CD14-positive monocyte (primary cell): ENCODE results near the gene WIZ. TPM values are rescaled to one million over a fixed set of nuclear protein-coding genes. Genes with fewer than 3 reads are reported as not detected.

Experiments used
- DNase-seq, 3 donors: peaks; one replicate each; pipeline ENCODE4 v3.0.0-alpha.2; 2011 to 2022
- H2AFZ ChIP-seq: 2 replicates; pipeline ENCODE4 v1.6.0; 2012; ENCODE audit warnings: mild to moderate bottlenecking, low read depth, low read length, inconsistent platforms; ENCODE audit not compliant: insufficient read depth, poor library complexity, severe bottlenecking
- H3K27ac ChIP-seq, 2 donors: 1 replicate in 1 of 2; 2 replicates in 1 of 2; pipeline ENCODE4 v1.5.1; 2012 to 2013; ENCODE audit warnings: low read length in 2 of 2, control low read depth in 1 of 2, inconsistent platforms in 1 of 2, low read depth in 1 of 2, mild to moderate bottlenecking in 1 of 2
- H3K27me3 ChIP-seq, 2 donors: one replicate each; pipeline versions ENCODE4 v1.6.0 to v1.6.1; 2011 to 2013; ENCODE audit warnings: low read length in 2 of 2; ENCODE audit not compliant: control insufficient read depth in 2 of 2, insufficient read depth in 2 of 2
- H3K36me3 ChIP-seq, 2 donors: replicated peaks in 1 of 2; 1 replicate in 1 of 2; 2 replicates in 1 of 2; pipeline versions ENCODE4 v1.5.1 to v1.6.1; 2012 to 2013; ENCODE audit warnings: low read length in 2 of 2, control low read depth in 1 of 2, inconsistent platforms in 1 of 2, mild to moderate bottlenecking in 1 of 2; ENCODE audit not compliant: insufficient read depth in 2 of 2, control insufficient read depth in 1 of 2
- H3K4me1 ChIP-seq, 2 donors: 1 replicate in 1 of 2; 2 replicates in 1 of 2; pipeline versions ENCODE4 v1.5.1 to v1.6.1; 2012 to 2013; ENCODE audit warnings: low read length in 2 of 2, control low read depth in 1 of 2, inconsistent platforms in 1 of 2, mild to moderate bottlenecking in 1 of 2, moderate library complexity in 1 of 2; ENCODE audit not compliant: insufficient read depth in 2 of 2, control insufficient read depth in 1 of 2
- H3K4me2 ChIP-seq: replicated peaks from 2 replicates; pipeline ENCODE3; 2012; ENCODE audit warnings: low read length, moderate library complexity, mild to moderate bottlenecking; ENCODE audit not compliant: poor library complexity, severe bottlenecking; ENCODE audit errors: extremely low read depth
- H3K4me3 ChIP-seq, 3 experiments: fragments of 200-600 bp in 1 of 3; sonication (generic) in 1 of 3; replicated peaks in 1 of 3; 1 replicate in 2 of 3; 2 replicates in 1 of 3; pipeline ENCODE4 v1.5.1; 2011 to 2013; ENCODE audit warnings: low read length in 3 of 3, mild to moderate bottlenecking in 3 of 3, control low read depth in 2 of 3, low read depth in 2 of 3, inconsistent platforms in 1 of 3, moderate library complexity in 1 of 3
- H3K79me2 ChIP-seq: 2 replicates; pipeline ENCODE4 v1.6.0; 2012; ENCODE audit warnings: mild to moderate bottlenecking, control low read depth, inconsistent platforms, low read length, moderate library complexity; ENCODE audit not compliant: insufficient read depth
- H3K9ac ChIP-seq: 2 replicates; pipeline ENCODE4 v1.6.0; 2017; ENCODE audit warnings: low read length, mild to moderate bottlenecking; ENCODE audit not compliant: insufficient read depth, poor library complexity, severe bottlenecking
- H3K9me3 ChIP-seq, 2 donors: replicated peaks in 1 of 2; 1 replicate in 1 of 2; 2 replicates in 1 of 2; pipeline versions ENCODE4 v1.5.1 to v1.6.1; 2012 to 2013; ENCODE audit warnings: low read length in 2 of 2, control low read depth in 1 of 2; ENCODE audit not compliant: control insufficient read depth in 1 of 2, insufficient read depth in 1 of 2
- H4K20me1 ChIP-seq: 2 replicates; pipeline ENCODE4 v1.6.0; 2012; ENCODE audit warnings: mild to moderate bottlenecking, low read length, control low read depth, moderate library complexity; ENCODE audit not compliant: insufficient read depth
- H3K27ac Mint-ChIP-seq, 7 donors: one replicate each; pipeline ENCODE4 v1.8.0; 2020; ENCODE audit warnings: mild to moderate bottlenecking in 7 of 7, mixed read lengths in 7 of 7, moderate library complexity in 6 of 7, inconsistent platforms in 2 of 7
- H3K27me3 Mint-ChIP-seq, 3 donors: one replicate each; pipeline ENCODE4 v1.8.0; 2021 to 2022; ENCODE audit warnings: low read depth in 3 of 3, mild to moderate bottlenecking in 3 of 3, mixed read lengths in 3 of 3, moderate library complexity in 3 of 3, inconsistent platforms in 1 of 3
- H3K36me3 Mint-ChIP-seq, 2 donors: one replicate each; pipeline ENCODE4 v1.8.0; 2020; ENCODE audit warnings: mixed read lengths in 2 of 2, inconsistent platforms in 1 of 2, mild to moderate bottlenecking in 1 of 2
- H3K4me1 Mint-ChIP-seq: one replicate; pipeline ENCODE4 v1.8.0; 2020; ENCODE audit warnings: mild to moderate bottlenecking, mixed read lengths
- H3K4me3 Mint-ChIP-seq, 2 donors: one replicate each; pipeline ENCODE4 v1.8.0; 2020; ENCODE audit warnings: mild to moderate bottlenecking in 2 of 2, mixed read lengths in 2 of 2, moderate library complexity in 1 of 2
- H3K9me3 Mint-ChIP-seq, 7 donors: one replicate each; pipeline ENCODE4 v1.8.0; 2020 to 2022; ENCODE audit warnings: mixed read lengths in 7 of 7, mild to moderate bottlenecking in 6 of 7, moderate library complexity in 6 of 7, inconsistent platforms in 2 of 7
- WGBS: methylation state at CpG from one replicate; pipeline ENCODE4 v1.1.5; 2013; ENCODE audit warnings: missing lambda C conversion rate; ENCODE audit not compliant: insufficient coverage; 5-methylcytosine and 5-hydroxymethylcytosine counted together
- intact Hi-C, 2 donors: fragments of 100-400 bp; cut with micrococcal nuclease; formaldehyde crosslinking; loops; one replicate each; pipeline versions ENCODE4 v1.15.0 to v1.15.1; 2023
- polyA plus RNA-seq, 3 donors: library from polyadenylated mRNA; depleted of rRNA in 1 of 3; unstranded in 2 of 3; stranded (reverse) in 1 of 3; fragments of 300-500 nt in 2 of 3; fragments of >200 nt in 1 of 3; fragmentation: Illumina TruSeq in 2 of 3; gene quantifications; 1 replicate in 2 of 3; 2 replicates in 1 of 3; pipeline ENCODE4 v1.2.3, GENCODE V29; 2012 to 2021
- TF ChIP-seq, protein P1 (sequence below): fragments of 200-600 bp; IDR thresholded peaks from one replicate; pipeline ENCODE4 v1.8.0; 2022; ENCODE audit warnings: antibody characterized with exemption, mild to moderate bottlenecking

WIZ gene
- polyA plus RNA-seq, 3 donors: 0.47 to 13.7 (median 0.51) TPM

DNA sequence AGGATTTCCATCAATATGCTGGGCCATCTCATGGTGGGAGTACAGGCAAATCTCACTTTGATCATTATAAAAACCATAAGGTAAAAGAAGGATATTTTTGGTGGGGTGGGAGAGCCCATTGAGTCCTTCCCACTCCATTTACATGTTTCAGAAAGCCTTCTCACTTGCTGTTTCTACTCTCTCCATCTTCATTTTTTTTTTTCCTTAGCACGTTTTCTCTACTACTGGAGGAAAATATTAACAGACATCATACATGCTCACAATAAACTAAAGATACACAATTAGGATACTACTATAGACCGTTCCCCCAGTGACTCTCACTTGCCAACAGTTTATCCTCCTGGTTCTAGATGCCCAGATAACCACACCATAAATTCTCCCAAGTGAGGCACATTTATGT, 68.3 kb downstream of the WIZ start:
- peaks cover 24% of the 10 kb centered on the region for H4K20me1 ChIP-seq
- no peak overlapping the region for H3K4me2 ChIP-seq
- H3K9ac ChIP-seq: no peak overlapping the region
- H3K27me3 Mint-ChIP-seq: peaks cover 0 to 1% (median 1%) of the 10 kb centered on the region in 3 donors
- H2AFZ ChIP-seq: no peak overlapping the region
- intact Hi-C loops: loop anchor here in 1 of 2 donors (5.0 kb wide), 1 partner anchor 36 kb away; the partner anchor contains the start of gene AKAP8L
- H3K27ac ChIP-seq: no peak overlapping the region
- H3K9me3 ChIP-seq: no peaks in the 10 kb centered on the region
- peaks cover 7 to 22% of the 10 kb centered on the region in 2 donors for H3K36me3 ChIP-seq
- peaks cover 0 to 3% (median 0%) of the 10 kb centered on the region in 7 donors for H3K9me3 Mint-ChIP-seq
- DNase-seq: no peak
- no peak overlapping the region for H3K4me3 ChIP-seq
- H3K4me1 Mint-ChIP-seq: peaks cover 27% of the 10 kb centered on the region
- peaks cover 6 to 20% of the 10 kb centered on the region in 2 donors for H3K36me3 Mint-ChIP-seq
- H3K4me3 Mint-ChIP-seq: no peak overlapping the region
- peaks cover 21 to 29% of the 10 kb centered on the region in 2 donors for H3K4me1 ChIP-seq
- no peak overlapping the region for H3K27ac Mint-ChIP-seq
- WGBS: 89% methylated on average over 2 of the region's 2 CpGs
- H3K79me2 ChIP-seq: peaks cover 38% of the 10 kb centered on the region
- no peaks in the 10 kb centered on the region for H3K27me3 ChIP-seq
- TF ChIP-seq, protein P1, sequence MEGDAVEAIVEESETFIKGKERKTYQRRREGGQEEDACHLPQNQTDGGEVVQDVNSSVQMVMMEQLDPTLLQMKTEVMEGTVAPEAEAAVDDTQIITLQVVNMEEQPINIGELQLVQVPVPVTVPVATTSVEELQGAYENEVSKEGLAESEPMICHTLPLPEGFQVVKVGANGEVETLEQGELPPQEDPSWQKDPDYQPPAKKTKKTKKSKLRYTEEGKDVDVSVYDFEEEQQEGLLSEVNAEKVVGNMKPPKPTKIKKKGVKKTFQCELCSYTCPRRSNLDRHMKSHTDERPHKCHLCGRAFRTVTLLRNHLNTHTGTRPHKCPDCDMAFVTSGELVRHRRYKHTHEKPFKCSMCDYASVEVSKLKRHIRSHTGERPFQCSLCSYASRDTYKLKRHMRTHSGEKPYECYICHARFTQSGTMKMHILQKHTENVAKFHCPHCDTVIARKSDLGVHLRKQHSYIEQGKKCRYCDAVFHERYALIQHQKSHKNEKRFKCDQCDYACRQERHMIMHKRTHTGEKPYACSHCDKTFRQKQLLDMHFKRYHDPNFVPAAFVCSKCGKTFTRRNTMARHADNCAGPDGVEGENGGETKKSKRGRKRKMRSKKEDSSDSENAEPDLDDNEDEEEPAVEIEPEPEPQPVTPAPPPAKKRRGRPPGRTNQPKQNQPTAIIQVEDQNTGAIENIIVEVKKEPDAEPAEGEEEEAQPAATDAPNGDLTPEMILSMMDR: no peak

DNA sequence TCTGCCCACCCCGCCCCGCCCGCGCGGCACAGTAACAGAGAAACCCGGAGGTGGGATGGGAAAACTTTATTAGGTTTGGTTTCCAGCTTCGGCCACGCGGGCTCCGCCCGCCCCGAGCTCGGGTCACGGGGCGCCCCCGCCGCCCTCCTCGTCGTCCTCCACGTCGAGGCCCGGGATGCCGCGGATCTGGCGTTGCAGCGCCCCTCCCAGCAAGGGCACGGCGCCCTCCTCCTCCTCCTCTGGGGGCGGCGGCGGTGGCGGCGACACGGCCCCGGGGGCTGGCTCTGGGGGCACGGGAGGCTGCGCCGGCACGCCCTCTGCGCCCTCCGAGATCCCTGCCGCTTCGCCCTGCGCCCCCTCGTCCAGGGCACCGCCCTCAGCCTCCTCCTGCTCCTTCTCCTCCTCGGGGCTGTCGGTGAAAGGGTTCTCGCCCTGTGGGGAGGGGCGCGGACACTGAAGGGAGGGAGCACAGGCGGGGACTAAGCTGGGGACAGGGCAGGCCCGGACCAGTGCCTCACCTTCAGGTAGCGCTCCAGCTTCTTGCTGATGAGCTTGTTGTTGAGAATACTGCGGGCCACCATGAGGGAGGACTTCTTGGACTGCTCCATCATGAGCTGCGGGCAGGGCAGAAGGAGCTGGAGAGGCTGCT, 69.6 kb downstream of the WIZ start:
- Mint-ChIP-seq H3K4me3 (peak overlapping the region; percentile 93 to 99), H3K4me1 (peaks cover 27% of the 10 kb centered on the region), H3K36me3 (peaks cover 3 to 12% of the 10 kb centered on the region in 2 donors), H3K9me3 (peaks cover 0 to 3% (median 0%) of the 10 kb centered on the region in 7 donors), H3K27ac (peak overlapping the region in 6 of 7 donors; percentile 69 to 96 (median 76)), H3K27me3 (peaks cover 0 to 1% (median 1%) of the 10 kb centered on the region in 3 donors)
- H3K27me3 ChIP-seq: no peaks in the 10 kb centered on the region
- peak overlapping the region; percentile 99 for H3K4me2 ChIP-seq
- H2AFZ ChIP-seq: peak overlapping the region; percentile 81
- TF ChIP-seq, protein P1: no peak
- H3K4me3 ChIP-seq: peak overlapping the region; percentile 46 to 99 (median 77)
- intact Hi-C loops: loop anchor here (5.0 to 10.0 kb wide), 6 partner anchors 37 to 255 kb away; partner anchors contain the start of genes AKAP8L (in 2 of the 2) and BRD4 (in 1 of the 2)
- peak overlapping the region; percentile 31 to 96 for H3K27ac ChIP-seq
- peaks cover 37% of the 10 kb centered on the region for H4K20me1 ChIP-seq
- peak overlapping the region; percentile 99 for H3K9ac ChIP-seq
- H3K4me1 ChIP-seq: peaks cover 21 to 31% of the 10 kb centered on the region in 2 donors
- no peaks in the 10 kb centered on the region for H3K9me3 ChIP-seq
- H3K79me2 ChIP-seq: peaks cover 46% of the 10 kb centered on the region
- WGBS: 2% methylated on average over 48 of the region's 56 CpGs
- peak in 1 of 3 donors; percentile 22 for DNase-seq
- H3K36me3 ChIP-seq: peaks cover 3 to 18% of the 10 kb centered on the region in 2 donors
